Esophagus squamous epithelium (tissue), 5 donors: ENCODE data around the gene TSPAN14. TPM values are rescaled to one million over a fixed set of nuclear protein-coding genes. Genes with fewer than 3 reads are reported as not detected.
A peak's percentile ranks its signal among the peaks of the same experiment; 100 is the strongest.

ENCODE experiments used
- DNase-seq: peaks from one replicate; lab custom pipeline; 2025; lab: John Stamatoyannopoulos, UW
- H3K27ac ChIP-seq, 4 donors: fragments of 200-600 bp; sonication (generic); one replicate each; pipeline ENCODE4 v1.5.1; 2016 to 2019; ENCODE audit warnings: mild to moderate bottlenecking in 1 of 4
- H3K27me3 ChIP-seq, 4 donors: fragments of 200-600 bp; sonication (generic); 1 replicate in 3 of 4; 2 replicates in 1 of 4; pipeline versions ENCODE4 v1.5.1 to v1.6.0; 2017 to 2021; ENCODE audit warnings: antibody characterized with exemption in 1 of 4
- H3K36me3 ChIP-seq, 3 donors: fragments of 200-600 bp; sonication (generic); one replicate each; pipeline ENCODE4 v1.5.1; 2016 to 2019
- H3K4me1 ChIP-seq, 3 donors: fragments of 200-600 bp; sonication (generic); one replicate each; pipeline ENCODE4 v1.5.1; 2017 to 2019
- H3K4me3 ChIP-seq, 4 donors: fragments of 200-600 bp; sonication (generic); 1 replicate in 3 of 4; 2 replicates in 1 of 4; pipeline ENCODE4 v1.5.1; 2016 to 2019; ENCODE audit warnings: mild to moderate bottlenecking in 2 of 4, moderate library complexity in 1 of 4
- H3K9me3 ChIP-seq, 3 donors: fragments of 200-600 bp; sonication (generic); one replicate each; pipeline ENCODE4 v1.5.1; 2016 to 2019
- POLR2A ChIP-seq, 4 donors: fragments of 450-650 bp; IDR thresholded peaks; one replicate each; pipeline ENCODE4 v1.6.1; 2017; ENCODE audit warnings: antibody characterized with exemption in 4 of 4, mild to moderate bottlenecking in 4 of 4, moderate library complexity in 3 of 4
- WGBS, 2 donors: methylation state at CpG; one replicate each; pipeline ENCODE4 v1.1.5; 2018; 5-methylcytosine and 5-hydroxymethylcytosine counted together
- intact Hi-C: fragments of 100-400 bp; cut with DNase I; formaldehyde crosslinking; loops from one replicate; pipeline ENCODE4 v1.15.0; 2022
- total RNA-seq, 4 donors: library from RNA; depleted of rRNA; stranded (reverse); fragments of >200 nt; gene quantifications; one replicate each; pipeline ENCODE4 v1.1.0, GENCODE V29; 2016
- TF ChIP-seq, protein P1 (sequence below), 6 experiments: fragments of 450-650 bp in 4 of 6; fragments of 200-600 bp in 2 of 6; sonication (generic) in 2 of 6; IDR thresholded peaks; one replicate each; pipeline ENCODE4 v1.5.1; 2016 to 2019; ENCODE audit warnings: antibody characterized with exemption in 6 of 6, mild to moderate bottlenecking in 4 of 6, moderate library complexity in 4 of 6
- donor health status: DM: yes; HTN: yes; CAD: no.

Gene TSPAN14, protein sequence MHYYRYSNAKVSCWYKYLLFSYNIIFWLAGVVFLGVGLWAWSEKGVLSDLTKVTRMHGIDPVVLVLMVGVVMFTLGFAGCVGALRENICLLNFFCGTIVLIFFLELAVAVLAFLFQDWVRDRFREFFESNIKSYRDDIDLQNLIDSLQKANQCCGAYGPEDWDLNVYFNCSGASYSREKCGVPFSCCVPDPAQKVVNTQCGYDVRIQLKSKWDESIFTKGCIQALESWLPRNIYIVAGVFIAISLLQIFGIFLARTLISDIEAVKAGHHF
- total RNA-seq: 100 to 1,000 TPM in 2 of 4 donors, 10 to 100 TPM in 2; 66.4 to 118 (median 89.8) TPM

DNA sequence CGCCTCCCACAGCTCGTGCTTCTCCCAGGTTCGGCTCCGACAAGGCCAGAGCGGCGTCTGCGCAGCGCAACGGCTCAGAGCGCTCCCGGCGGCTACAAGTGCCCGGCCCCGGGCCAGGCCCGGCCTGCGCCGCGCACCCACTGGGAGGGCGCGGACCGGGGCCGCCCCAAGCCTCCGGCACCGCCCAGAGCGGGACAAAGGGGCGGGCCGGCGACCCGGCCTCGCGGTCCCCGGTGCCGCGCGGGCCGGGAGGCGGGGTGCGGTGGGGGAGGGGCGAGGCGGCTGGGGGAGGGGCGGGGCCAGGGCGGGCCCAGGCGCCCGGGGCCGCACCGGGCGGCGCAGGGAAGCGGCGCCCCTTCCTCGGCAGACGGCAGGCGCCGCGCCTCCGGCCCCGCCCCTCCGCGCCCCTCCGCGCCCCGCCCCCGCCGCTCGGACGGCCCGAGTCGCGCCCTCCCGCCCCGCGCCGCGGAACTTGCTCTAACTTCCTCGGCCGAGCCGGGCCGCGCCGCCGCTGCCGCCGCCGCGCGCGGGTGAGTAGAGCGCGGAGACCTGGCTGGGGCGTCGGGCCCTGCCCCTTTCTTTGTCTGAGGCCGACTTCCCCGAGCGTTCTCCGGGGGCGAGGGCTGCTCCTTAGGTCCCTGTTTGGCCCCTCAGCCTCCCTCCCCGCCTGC lies at the start of gene TSPAN14:
Gene TSPAN14 (plus strand): TSS at position 469 of the 671 bp plus-strand sequence. CDS start 34,924 bp downstream, outside the sequence.
- intact Hi-C loops: loop anchor here (5.0 kb wide), 1 partner anchor 48 kb away; no protein-coding TSS in a partner anchor
- WGBS, 2 donors: 0% methylated on average over 3 of the region's 97 CpGs; no CpG with 5 or more reads in 1 of the 2 donors
- TF ChIP-seq, protein P1, sequence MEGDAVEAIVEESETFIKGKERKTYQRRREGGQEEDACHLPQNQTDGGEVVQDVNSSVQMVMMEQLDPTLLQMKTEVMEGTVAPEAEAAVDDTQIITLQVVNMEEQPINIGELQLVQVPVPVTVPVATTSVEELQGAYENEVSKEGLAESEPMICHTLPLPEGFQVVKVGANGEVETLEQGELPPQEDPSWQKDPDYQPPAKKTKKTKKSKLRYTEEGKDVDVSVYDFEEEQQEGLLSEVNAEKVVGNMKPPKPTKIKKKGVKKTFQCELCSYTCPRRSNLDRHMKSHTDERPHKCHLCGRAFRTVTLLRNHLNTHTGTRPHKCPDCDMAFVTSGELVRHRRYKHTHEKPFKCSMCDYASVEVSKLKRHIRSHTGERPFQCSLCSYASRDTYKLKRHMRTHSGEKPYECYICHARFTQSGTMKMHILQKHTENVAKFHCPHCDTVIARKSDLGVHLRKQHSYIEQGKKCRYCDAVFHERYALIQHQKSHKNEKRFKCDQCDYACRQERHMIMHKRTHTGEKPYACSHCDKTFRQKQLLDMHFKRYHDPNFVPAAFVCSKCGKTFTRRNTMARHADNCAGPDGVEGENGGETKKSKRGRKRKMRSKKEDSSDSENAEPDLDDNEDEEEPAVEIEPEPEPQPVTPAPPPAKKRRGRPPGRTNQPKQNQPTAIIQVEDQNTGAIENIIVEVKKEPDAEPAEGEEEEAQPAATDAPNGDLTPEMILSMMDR (IDR thresholded peaks at IDR 0.05): peak in 1 of 6 experiments; percentile 11
- TF ChIP-seq POLR2A (IDR thresholded peaks at IDR 0.05): peak in 3 of 4 donors; percentile 13 to 85 (median 85)
- DNase-seq: peak; percentile 44
- Histone ChIP-seq H3K27ac (peak within 1 kb of the TSS; percentile 96 to 100 (median 99)), H3K27me3 (no peaks in the 10 kb centered on the region), H3K36me3 (peaks cover 0 to 7% (median 0%) of the 10 kb centered on the region in 3 donors), H3K4me1 (peaks cover 40 to 55% (median 45%) of the 10 kb centered on the region in 3 donors), H3K9me3 (no peaks in the 10 kb centered on the region), H3K4me3 (peak within 1 kb of the TSS; percentile 84 to 100 (median 100))

DNA sequence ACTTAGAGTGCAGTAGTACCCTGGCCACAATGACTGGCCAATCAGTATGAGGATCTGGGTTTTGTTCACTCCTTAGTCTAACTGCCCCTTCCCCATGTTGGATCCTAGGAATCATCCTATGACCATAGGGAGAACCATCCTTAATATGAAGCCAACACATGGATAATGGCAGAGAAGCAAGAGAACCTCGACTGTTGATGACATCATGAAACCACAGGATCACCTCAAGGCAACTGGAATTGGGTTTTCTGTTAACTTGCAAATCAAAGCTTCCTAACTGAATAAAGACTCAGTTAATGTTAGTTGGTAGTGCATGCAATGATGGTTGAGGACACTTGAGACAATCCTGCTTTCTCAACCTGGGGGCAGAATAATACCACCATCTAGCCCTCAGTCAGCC lies 49.1 kb upstream of the TSPAN14 start:
- peaks cover 17 to 55% (median 20%) of the 10 kb centered on the region in 3 donors for H3K4me1 ChIP-seq
- no peak for DNase-seq
- 15 to 50% methylated on average over 1 of the region's 1 CpG for WGBS, 2 donors
- intact Hi-C loops: no loop called here
- no peak for TF ChIP-seq POLR2A (IDR thresholded peaks at IDR 0.05)
- TF ChIP-seq, protein P1 (IDR thresholded peaks at IDR 0.05): no peak
- H3K27me3 ChIP-seq: no peaks in the 10 kb centered on the region
- no peak overlapping the region for H3K27ac ChIP-seq
- H3K9me3 ChIP-seq: no peaks in the 10 kb centered on the region
- H3K36me3 ChIP-seq: no peaks in the 10 kb centered on the region
- no peak overlapping the region for H3K4me3 ChIP-seq

DNA sequence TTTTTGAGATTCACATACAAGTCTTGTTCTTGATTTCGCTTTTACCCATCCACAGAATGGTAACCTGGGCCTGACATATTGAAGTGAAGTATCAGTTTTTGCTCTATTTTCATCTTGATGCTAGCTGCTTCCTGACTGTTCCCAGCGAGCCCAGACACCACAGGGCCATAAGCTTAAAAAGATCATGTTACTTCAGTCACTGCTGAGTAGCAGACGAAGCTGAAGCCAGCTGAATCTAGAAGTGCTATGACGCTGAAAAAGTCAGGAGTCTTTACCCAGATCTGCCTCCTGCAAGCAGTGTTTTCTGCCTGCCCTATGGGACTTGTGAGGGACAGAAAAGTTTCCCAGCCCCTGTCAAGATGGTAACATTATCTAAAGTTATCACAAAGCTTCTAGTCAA lies 48.5 kb upstream of the TSPAN14 start:
- 62 to 73% methylated on average over 4 of the region's 4 CpGs for WGBS, 2 donors
- DNase-seq: no peak
- intact Hi-C loops: no loop called here

DNA sequence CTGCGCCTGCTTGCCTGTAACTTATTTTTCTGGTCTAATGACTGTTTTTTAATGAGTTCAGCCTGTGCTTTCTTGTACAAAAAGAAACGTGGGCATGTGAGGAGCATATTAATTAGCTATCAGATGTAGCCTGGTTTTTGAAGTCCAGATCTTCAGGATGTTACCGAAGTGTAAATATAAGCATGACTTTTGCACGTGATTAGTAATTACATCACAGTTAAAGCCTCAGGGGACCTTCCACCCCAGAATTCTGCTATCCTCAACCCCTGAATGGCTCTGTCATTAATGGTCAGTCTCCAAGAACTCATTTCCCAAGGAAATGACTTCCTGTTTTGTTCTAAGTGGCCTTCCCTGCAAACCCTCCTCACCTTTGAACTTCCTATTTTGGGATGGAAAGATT lies 47.9 kb upstream of the TSPAN14 start:
- H3K9me3 ChIP-seq: no peaks in the 10 kb centered on the region
- H3K4me3 ChIP-seq: no peak overlapping the region
- DNase-seq: no peak
- no peaks in the 10 kb centered on the region for H3K27me3 ChIP-seq
- H3K36me3 ChIP-seq: no peaks in the 10 kb centered on the region
- WGBS, 2 donors: 23 to 30% methylated on average over 4 of the region's 4 CpGs
- peaks cover 27 to 55% (median 32%) of the 10 kb centered on the region in 3 donors for H3K4me1 ChIP-seq
- intact Hi-C loops: no loop called here
- TF ChIP-seq POLR2A (IDR thresholded peaks at IDR 0.05): no peak
- no peak overlapping the region for H3K27ac ChIP-seq

More for the DNA sequence above, 48.5 kb upstream of the TSPAN14 start:
- no peak overlapping the region for H3K4me3 ChIP-seq
- H3K9me3 ChIP-seq: no peaks in the 10 kb centered on the region
- H3K36me3 ChIP-seq: no peaks in the 10 kb centered on the region
- H3K27me3 ChIP-seq: no peaks in the 10 kb centered on the region
- no peak overlapping the region for H3K27ac ChIP-seq
- no peak for TF ChIP-seq POLR2A (IDR thresholded peaks at IDR 0.05)
- TF ChIP-seq, protein P1 (IDR thresholded peaks at IDR 0.05): no peak
- H3K4me1 ChIP-seq: peaks cover 21 to 55% (median 26%) of the 10 kb centered on the region in 3 donors

DNA sequence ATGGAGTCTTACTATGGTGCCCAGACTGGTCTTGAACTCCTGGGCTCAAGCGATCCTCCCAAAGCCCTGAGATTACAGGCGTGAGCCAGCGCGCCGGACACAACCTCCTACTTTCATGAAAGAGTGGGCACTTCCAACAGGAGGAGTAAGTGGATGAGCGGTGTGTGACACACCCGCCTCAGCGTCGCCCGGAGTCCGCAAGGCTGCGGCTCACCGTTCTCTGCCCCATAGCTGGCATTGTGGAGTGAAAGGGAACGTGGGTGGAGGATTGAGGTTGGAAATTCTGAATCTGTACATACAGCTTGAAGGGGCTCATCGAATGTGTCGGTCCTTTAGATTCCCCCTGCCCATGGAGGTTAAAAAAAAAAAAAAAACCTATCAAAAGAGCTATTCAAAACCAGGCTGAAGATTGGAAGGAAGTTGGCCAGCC lies 46.3 kb upstream of the TSPAN14 start:
- no peak for TF ChIP-seq POLR2A (IDR thresholded peaks at IDR 0.05)
- TF ChIP-seq, protein P1 (IDR thresholded peaks at IDR 0.05): no peak
- Histone ChIP-seq H3K9me3 (no peaks in the 10 kb centered on the region), H3K27ac (peak overlapping the region; percentile 79 to 90 (median 88)), H3K4me1 (peaks cover 40 to 69% (median 48%) of the 10 kb centered on the region in 3 donors), H3K27me3 (no peaks in the 10 kb centered on the region), H3K36me3 (no peaks in the 10 kb centered on the region), H3K4me3 (peak overlapping the region; percentile 53 to 75 (median 68))
- intact Hi-C loops: no loop called here
- WGBS, 2 donors: 20 to 24% methylated on average over 10 of the region's 16 CpGs
- no peak for DNase-seq
